ENCODE data around the gene GPSM3.
"Not testable (repeated sequence)": the region's sequence is repeated elsewhere in the genome, so short reads cannot be mapped to it uniquely, and the experiment has no call there.

GPSM3 gene

DNA sequence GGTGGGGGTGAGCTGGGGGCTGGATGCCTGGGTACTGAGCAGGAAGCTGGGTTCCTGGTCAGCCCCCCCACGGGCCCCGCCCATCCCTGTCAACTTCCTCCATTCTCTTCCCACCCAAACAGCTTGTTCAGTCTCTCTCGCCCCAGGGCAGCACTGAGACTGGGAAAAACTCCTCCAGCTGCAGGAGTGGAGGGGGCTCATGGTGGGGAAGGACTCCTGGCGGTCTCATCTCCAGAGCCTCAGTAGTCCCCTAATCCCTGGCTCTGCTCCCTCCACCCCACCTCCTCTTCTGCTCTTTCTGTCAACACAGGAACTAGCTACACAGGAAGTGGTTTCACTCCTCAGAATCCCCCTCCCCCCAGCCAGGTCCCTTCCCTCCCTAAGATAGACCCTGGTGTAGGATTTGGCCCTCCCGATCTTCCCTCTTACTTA, at the start of gene GPSM3:
Gene GPSM3 (minus strand): TSS at position 36 of the 432 bp plus-strand sequence. CDS start 130 bp downstream, outside the sequence.
- DNase-seq = peak; percentile 51

- DNase-seq = no peak
Observed at GRCh38 chr6:32240686-32241085, 48.2 kb upstream of the GPSM3 start.

GRCh38 chr6:32239462-32239861, 47.0 kb upstream of the GPSM3 start:
- DNase-seq = no peak

DNA sequence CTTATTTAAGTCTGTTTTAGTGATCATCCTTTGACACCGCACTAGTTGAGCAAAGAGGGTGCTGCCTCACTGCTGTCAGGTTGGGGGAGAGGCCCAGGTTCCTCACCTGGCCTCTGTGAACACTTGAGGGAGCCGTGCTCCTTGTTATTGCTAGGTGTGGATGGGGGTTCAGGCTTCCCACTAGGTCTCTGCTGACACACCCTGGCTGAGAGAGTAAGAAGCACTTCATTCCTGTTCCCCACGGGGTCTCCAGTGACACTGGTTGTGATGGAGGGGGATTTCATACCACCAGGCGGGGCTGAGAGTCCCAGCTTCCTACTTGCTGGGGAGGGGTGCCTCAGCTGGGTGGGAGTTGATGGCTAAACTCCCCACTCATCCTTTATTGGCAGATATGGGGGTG, 42.5 kb upstream of the GPSM3 start:
- DNase-seq = no peak

GRCh38 chr6:32226434-32226833, 34.0 kb upstream of the GPSM3 start:
- no peak for DNase-seq

GRCh38 chr6:32224696-32225095, 32.3 kb upstream of the GPSM3 start:
- no peak for DNase-seq

GRCh38 chr6:32223258-32224235, 31.1 kb upstream of the GPSM3 start, which contains the start of gene NOTCH4:
NOTCH4 (minus strand) TSS chr6:32224067; CDS start chr6:32223928, 139 bp downstream.
- DNase-seq = no peak

- no peak for DNase-seq
Observed at GRCh38 chr6:32222333-32223230, 30.1 kb upstream of the GPSM3 start.

- no peak for DNase-seq
Observed at GRCh38 chr6:32220021-32220420, 27.6 kb upstream of the GPSM3 start.

GRCh38 chr6:32218167-32218566, 25.7 kb upstream of the GPSM3 start:
- DNase-seq = no peak

GRCh38 chr6:32216998-32217397, 24.6 kb upstream of the GPSM3 start:
- DNase-seq = no peak

DNA sequence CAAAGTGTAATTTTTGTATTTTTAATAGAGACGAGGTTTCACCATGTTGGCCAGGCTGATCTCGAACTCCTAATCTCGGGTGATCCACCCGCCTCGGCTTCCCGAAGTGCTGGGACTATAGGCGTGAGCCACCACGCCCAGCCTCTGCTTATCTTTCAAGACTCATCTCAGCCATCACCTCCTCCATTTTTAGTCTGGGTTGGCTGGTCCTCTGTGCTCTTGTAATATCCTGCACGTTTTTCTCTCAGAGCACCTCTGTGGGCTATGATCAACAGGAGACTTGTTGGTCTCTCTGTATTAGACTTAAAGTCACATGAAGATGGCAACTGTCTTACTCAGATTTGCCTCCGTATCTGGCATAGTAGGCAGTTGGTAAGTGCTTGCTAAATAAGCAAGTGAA, 23.8 kb upstream of the GPSM3 start:
- no peak for DNase-seq

GRCh38 chr6:32215617-32216016, 23.2 kb upstream of the GPSM3 start:
- DNase-seq = no peak

- DNase-seq = no peak
Observed at GRCh38 chr6:32214126-32214525, 21.7 kb upstream of the GPSM3 start.

DNA sequence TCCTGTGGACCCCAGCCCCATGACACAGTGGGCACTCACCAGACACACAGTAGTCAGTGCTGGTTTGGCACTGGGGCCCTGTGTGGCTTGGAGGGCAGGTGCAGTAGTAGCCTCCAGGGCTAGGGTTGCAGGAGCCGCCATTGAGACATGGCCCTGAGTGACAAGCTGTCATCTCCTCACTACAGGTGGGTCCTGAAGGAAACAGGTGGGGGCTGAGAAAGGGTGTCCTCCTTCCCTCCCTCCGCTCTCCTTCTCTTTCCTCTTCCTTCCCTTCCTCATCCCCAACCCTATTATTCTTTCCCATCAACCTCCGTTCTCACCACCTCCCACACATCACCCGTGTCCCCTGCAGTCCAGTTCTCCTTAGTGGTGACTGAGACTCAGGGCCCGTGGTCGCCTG, 21.2 kb upstream of the GPSM3 start:
- DNase-seq = no peak

GRCh38 chr6:32212076-32212760, 19.8 kb upstream of the GPSM3 start:
- no peak for DNase-seq

- DNase-seq = not testable (repeated sequence)
Observed at GRCh38 chr6:32211432-32211831, 19.0 kb upstream of the GPSM3 start.

DNA sequence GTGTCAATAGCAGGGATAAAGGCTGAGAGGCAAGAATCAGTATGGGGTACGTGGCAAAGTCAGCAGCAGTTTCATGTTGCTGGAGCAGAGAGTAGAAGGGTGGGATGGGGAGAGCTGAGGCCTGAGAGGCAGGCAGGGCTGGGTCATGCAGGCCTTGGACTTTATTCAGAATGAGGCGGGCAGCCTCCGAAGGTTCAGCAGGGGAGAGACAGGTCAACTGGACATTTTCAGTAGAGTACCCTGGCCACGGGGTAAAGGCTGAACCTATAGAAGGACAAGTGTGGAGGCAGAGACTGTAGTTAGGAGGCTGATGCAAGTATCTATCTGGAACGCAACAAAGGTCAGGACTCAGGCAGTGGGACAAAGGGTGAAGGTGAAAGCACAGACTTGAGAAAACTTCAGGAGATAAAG, 17.8 kb upstream of the GPSM3 start:
- no peak for DNase-seq

GRCh38 chr6:32208996-32209395, 16.6 kb upstream of the GPSM3 start:
- no peak for DNase-seq

DNA sequence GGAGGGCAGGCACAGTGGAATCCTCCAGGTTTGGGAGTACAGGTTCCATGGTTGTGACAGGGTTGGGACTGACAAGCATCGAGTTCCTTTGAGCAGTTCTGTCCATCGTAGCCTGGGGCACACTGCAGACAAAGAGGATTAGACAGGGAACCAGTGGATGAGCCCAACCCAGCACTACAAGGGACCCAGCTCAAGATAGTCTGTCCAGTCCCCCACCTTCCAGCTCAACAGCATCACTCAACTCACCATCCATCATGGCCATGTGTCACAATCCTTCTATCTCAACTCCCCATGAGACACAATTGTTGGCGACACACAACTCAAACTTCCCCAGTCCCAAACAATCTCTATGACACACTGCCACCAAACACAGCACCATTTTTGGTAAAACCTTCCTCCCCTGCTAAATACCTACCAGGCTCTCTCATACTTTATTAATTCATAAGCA, 11.8 kb upstream of the GPSM3 start:
- DNase-seq = no peak

GRCh38 chr6:32203426-32204267, 11.2 kb upstream of the GPSM3 start:
- DNase-seq = no peak

DNA sequence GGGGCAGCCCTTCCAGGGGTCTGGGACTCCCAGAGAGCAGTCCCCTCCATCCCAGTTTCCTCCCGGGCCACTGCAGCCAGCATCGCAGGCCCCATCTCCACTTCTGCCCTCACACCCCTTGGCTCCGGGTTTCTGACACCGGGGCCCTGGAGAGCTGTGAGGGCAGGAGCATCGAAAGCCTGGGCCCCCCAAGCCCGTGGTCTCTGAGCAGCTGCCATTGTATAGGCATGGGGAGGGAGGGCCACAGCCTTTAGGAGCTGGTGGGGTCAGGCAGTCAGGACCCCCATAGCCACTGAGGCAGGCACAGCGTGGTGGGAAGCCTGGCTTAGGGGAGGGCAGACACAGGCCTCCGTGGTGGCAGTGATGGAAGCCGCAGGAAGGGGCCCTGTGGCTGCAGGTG, 9.7 kb upstream of the GPSM3 start:
- DNase-seq = no peak
